K562 (cell line): ENCODE results near the gene POLL. TPM values are rescaled to one million over a fixed set of nuclear protein-coding genes. Genes with fewer than 3 reads are reported as not detected.

Experiments
- ATAC-seq: fragments of 200-7000 bp; cut with Tn5 transposase; 3 replicates; pipeline ENCODE4 v1.9.1; 2020; ENCODE audit warnings: moderate library complexity
- BruUV-seq: library from RNA; stranded (reverse); fragments of 400-500 nt; replicated peaks from 2 replicates; lab custom pipeline; 2021; lab: Mats Ljungman, UMichigan
- CTCF ChIA-PET: fragments of 300-600 bp; formaldehyde crosslinking; extraction: SDS; loops from one replicate; lab custom pipeline; 2021; ENCODE audit warnings: low intra/inter-chr PET ratio; lab: Yijun Ruan, JAX
- POLR2A ChIA-PET: fragments of 300-600, 350-650 bp; sonication (Branson Sonifier 250); formaldehyde crosslinking; extraction: SDS; loops from one replicate; lab custom pipeline; 2021; ENCODE audit warnings: antibody characterized with exemption, inconsistent platforms; lab: Yijun Ruan, JAX
- DNase-seq, 4 experiments: peaks; one replicate each; pipeline versions ENCODE4 v3.0.0 to v3.0.0-alpha.2; 2011 to 2018; ENCODE audit warnings: low spot score in 3 of 4, mixed read lengths in 3 of 4; ENCODE audit errors: extremely low read depth in 1 of 4
- FAIRE-seq: peaks from 2 replicates; lab custom pipeline; 2011; peaks lifted over from hg19 to GRCh38; lab: Jason Lieb, UNC
- H2AFZ ChIP-seq: 2 replicates; pipeline ENCODE4 v1.6.0; 2011; ENCODE audit warnings: low read depth, low read length, control low read depth, inconsistent platforms
- H3K27ac ChIP-seq: fragments of 200-600 bp; 3 replicates; pipeline ENCODE4 v1.8.0; 2011; ENCODE audit warnings: low read depth, mild to moderate bottlenecking, control low read depth, inconsistent platforms, low read length, moderate library complexity, mixed read lengths; ENCODE audit errors: extremely low read depth
- H3K27me3 ChIP-seq, 2 experiments: fragments of 300-600 bp in 1 of 2; 2 replicates in 1 of 2; 3 replicates in 1 of 2; pipeline versions ENCODE4 v1.6.0 to v1.8.0; 2011; ENCODE audit warnings: inconsistent platforms in 2 of 2, low read length in 2 of 2, mild to moderate bottlenecking in 1 of 2, mixed read lengths in 1 of 2, moderate library complexity in 1 of 2; ENCODE audit not compliant: control insufficient read depth in 2 of 2, insufficient read depth in 2 of 2
- H3K36me3 ChIP-seq: fragments of 300-600 bp; 3 replicates; pipeline ENCODE4 v1.8.0; 2011; ENCODE audit warnings: mild to moderate bottlenecking, low read length, inconsistent platforms; ENCODE audit not compliant: control insufficient read depth, insufficient read depth
- H3K4me1 ChIP-seq, 2 experiments: fragments of 200-600 bp in 1 of 2; replicated peaks in 1 of 2; 2 replicates in 1 of 2; 3 replicates in 1 of 2; pipeline versions ENCODE4 v1.5.1 to v1.8.0; 2011; ENCODE audit warnings: inconsistent platforms in 2 of 2, low read length in 2 of 2, mild to moderate bottlenecking in 1 of 2, mixed read lengths in 1 of 2, moderate library complexity in 1 of 2; ENCODE audit not compliant: control insufficient read depth in 2 of 2, insufficient read depth in 2 of 2
- H3K4me2 ChIP-seq: 2 replicates; pipeline ENCODE4 v1.6.1; 2011; ENCODE audit warnings: low read length, control low read depth, inconsistent platforms, mixed read lengths; ENCODE audit not compliant: insufficient read depth
- H3K4me3 ChIP-seq: fragments of 200-600 bp; sonication (generic), shearing (Covaris generic); 2 replicates; pipeline ENCODE4 v1.5.1; 2016; ENCODE audit warnings: control low read depth, inconsistent platforms
- H3K79me2 ChIP-seq: fragments of 200-600 bp; 3 replicates; pipeline ENCODE4 v1.8.0; 2011; ENCODE audit warnings: low read length, inconsistent platforms; ENCODE audit not compliant: control insufficient read depth, insufficient read depth
- H3K9ac ChIP-seq, 2 experiments: 2 replicates each; pipeline versions ENCODE4 v1.6.0 to v1.6.1; 2011; ENCODE audit warnings: low read depth in 2 of 2, low read length in 2 of 2, control low read depth in 1 of 2, inconsistent platforms in 1 of 2, mild to moderate bottlenecking in 1 of 2, mixed read lengths in 1 of 2; ENCODE audit not compliant: insufficient read depth in 1 of 2
- H3K9me1 ChIP-seq: one replicate; pipeline ENCODE4 v1.6.0; 2011; ENCODE audit warnings: inconsistent platforms, mild to moderate bottlenecking, low read length, moderate library complexity; ENCODE audit not compliant: control insufficient read depth, insufficient read depth
- H3K9me3 ChIP-seq: replicated peaks from 2 replicates; pipeline ENCODE4 v1.5.1; 2011; ENCODE audit warnings: low read depth, low read length, inconsistent platforms; ENCODE audit not compliant: control insufficient read depth, insufficient read depth
- H4K20me1 ChIP-seq: replicated peaks from 2 replicates; pipeline ENCODE4 v1.6.1; 2011; ENCODE audit warnings: low read length, inconsistent platforms, mixed read lengths; ENCODE audit not compliant: control insufficient read depth, insufficient read depth
- BDP1 ChIP-seq: IDR thresholded peaks from 3 replicates; pipeline ENCODE4 v1.6.1; 2011; ENCODE audit not compliant: insufficient read length, insufficient read depth
- PCBP1 ChIP-seq: fragments of 200-400 bp; formaldehyde crosslinking; IDR thresholded peaks from 2 replicates; pipeline ENCODE4 v1.6.1; 2018; ENCODE audit warnings: mild to moderate bottlenecking, low read depth, low read length; ENCODE audit not compliant: poor library complexity, severe bottlenecking
- PTBP1 ChIP-seq: fragments of 200-400 bp; formaldehyde crosslinking; IDR thresholded peaks from 2 replicates; pipeline ENCODE4 v1.6.1; 2017; ENCODE audit warnings: low read depth, low read length
- ZNF140 ChIP-seq: fragments of 250-450 bp; sonication (Bioruptor Pico); IDR thresholded peaks from 2 replicates; pipeline ENCODE4 v1.8.0; 2021; ENCODE audit warnings: moderate library complexity, mild to moderate bottlenecking, inconsistent platforms
- ZNF41 ChIP-seq: fragments of 250-450 bp; sonication (Bioruptor Pico); conservative IDR thresholded peaks from 2 replicates; pipeline ENCODE4 v1.4.0; 2020; ENCODE audit warnings: mild to moderate bottlenecking
- ZNF77 ChIP-seq: fragments of 250-450 bp; sonication (Bioruptor Pico); IDR thresholded peaks from 2 replicates; pipeline ENCODE4 v1.5.0; 2020
- WGBS: fragments of 100-300 bp; shearing (Covaris generic); methylation state at CpG from one replicate; pipeline ENCODE4 v1.1.6; 2016; ENCODE audit warnings: low coverage, mixed read lengths; ENCODE audit not compliant: insufficient coverage; ENCODE audit errors: missing lambda C conversion rate; 5-methylcytosine and 5-hydroxymethylcytosine counted together
- in situ Hi-C: fragments of 300-500 bp; cut with MboI; formaldehyde crosslinking; loops from 4 replicates; pipeline ENCODE4 v1.15.0; 2018; ENCODE audit warnings: inconsistent platforms, mixed read lengths
- intact Hi-C: fragments of 100-400 bp; cut with micrococcal nuclease; formaldehyde crosslinking; loops from 2 replicates; pipeline ENCODE4 v1.14.2; 2022
- polyA plus RNA-seq, 8 experiments: library from polyadenylated mRNA; depleted of rRNA in 4 of 8; stranded (reverse) in 5 of 8; unstranded in 3 of 8; fragments of >200 nt; fragmentation: Nextera tagmentation in 2 of 8; fragmentation: Illumina TruSeq in 1 of 8; extraction: Ambion mirVana in 2 of 8; extraction: Trizol in 1 of 8; gene quantifications; 2 replicates each; pipeline versions ENCODE4 v1.2.1 to v1.2.3, GENCODE V29; 2011 to 2014; ENCODE audit warnings: inconsistent platforms in 1 of 8, missing spikeins in 1 of 8
- total RNA-seq, 7 experiments: library from RNA; depleted of rRNA in 6 of 7; stranded (reverse); fragments of >200 nt in 6 of 7; fragmentation: Illumina TruSeq in 2 of 7; extraction: Trizol in 2 of 7; gene quantifications; 2 replicates each; pipeline versions ENCODE4 v1.2.1 to v1.2.3, GENCODE V29; 2011 to 2021; ENCODE audit warnings: low replicate concordance in 1 of 7
- TF ChIP-seq, protein P1 (sequence below): fragments of 450-650 bp; IDR thresholded peaks from 2 replicates; pipeline ENCODE4 v1.7.0; 2016; ENCODE audit warnings: borderline replicate concordance
- TF ChIP-seq, protein P2 (sequence below): fragments of 450-650 bp; formaldehyde crosslinking; IDR thresholded peaks from 2 replicates; pipeline ENCODE4 v1.4.0; 2022; ENCODE audit warnings: mild to moderate bottlenecking, moderate library complexity

POLL gene
- total and polyA plus RNA-seq, 9 of the 15 experiments (the other 6 are each of a cell fraction or from before 2014, with no cell fraction given) = 1.2 to 18.7 (median 10.9) TPM

DNA sequence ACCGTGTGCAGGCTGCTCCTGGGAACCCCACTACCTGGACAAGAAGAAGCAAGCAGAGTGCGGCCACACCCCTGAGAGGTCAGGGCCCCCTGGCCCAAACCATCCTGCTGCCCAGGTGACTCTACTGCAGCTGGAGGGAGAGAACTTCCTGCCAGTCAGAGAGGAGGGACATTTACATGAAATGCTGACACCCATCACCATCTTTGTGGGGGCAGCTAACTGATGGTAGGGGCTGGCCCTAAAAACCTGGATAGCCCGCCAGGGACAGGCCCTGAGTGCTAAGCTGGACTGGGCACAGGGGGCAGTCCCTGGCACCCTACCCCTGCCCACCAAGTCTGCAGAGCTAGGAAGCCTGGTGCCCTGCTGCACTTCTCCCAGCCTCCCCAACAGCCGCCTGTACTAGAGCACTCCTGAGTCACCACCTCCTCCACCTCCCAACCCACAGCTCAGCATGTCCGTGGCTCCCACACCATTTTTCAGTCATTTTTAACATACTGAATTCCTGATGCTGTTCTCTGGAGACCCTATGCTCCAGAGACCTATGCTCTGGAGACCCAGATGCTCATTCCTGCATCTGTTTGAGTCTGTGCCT lies 27.6 kb upstream of the POLL start:
- no peaks in the 10 kb centered on the region for H3K9me1 ChIP-seq
- 40% methylated on average over 5 of the region's 5 CpGs for WGBS
- CTCF ChIA-PET = interaction anchor here (0.7 kb wide), 1 partner anchor 166 kb away, joined by 3 read pairs; no protein-coding TSS in a partner anchor
- H3K79me2 ChIP-seq = no peaks in the 10 kb centered on the region
- no peaks in the 10 kb centered on the region; a peak in 2 of 5 replicates for H3K4me1 ChIP-seq
- in situ Hi-C loops (no loop called here), intact Hi-C loops (no loop called here)
- H3K9me3 ChIP-seq = no peaks in the 10 kb centered on the region
- POLR2A ChIA-PET = interaction anchor here (0.7 kb wide), 1 partner anchor 15 kb away, joined by 3 read pairs; no protein-coding TSS in a partner anchor
- no peaks in the 10 kb centered on the region for H3K27me3 ChIP-seq
- no peak overlapping the region for H3K9ac ChIP-seq
- FAIRE-seq = no peak
- no peak for TF ChIP-seq ZNF41 (CRISPR knock-in tag)
- TF ChIP-seq, protein P1, sequence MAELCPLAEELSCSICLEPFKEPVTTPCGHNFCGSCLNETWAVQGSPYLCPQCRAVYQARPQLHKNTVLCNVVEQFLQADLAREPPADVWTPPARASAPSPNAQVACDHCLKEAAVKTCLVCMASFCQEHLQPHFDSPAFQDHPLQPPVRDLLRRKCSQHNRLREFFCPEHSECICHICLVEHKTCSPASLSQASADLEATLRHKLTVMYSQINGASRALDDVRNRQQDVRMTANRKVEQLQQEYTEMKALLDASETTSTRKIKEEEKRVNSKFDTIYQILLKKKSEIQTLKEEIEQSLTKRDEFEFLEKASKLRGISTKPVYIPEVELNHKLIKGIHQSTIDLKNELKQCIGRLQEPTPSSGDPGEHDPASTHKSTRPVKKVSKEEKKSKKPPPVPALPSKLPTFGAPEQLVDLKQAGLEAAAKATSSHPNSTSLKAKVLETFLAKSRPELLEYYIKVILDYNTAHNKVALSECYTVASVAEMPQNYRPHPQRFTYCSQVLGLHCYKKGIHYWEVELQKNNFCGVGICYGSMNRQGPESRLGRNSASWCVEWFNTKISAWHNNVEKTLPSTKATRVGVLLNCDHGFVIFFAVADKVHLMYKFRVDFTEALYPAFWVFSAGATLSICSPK = no peak
- TF ChIP-seq, protein P2, sequence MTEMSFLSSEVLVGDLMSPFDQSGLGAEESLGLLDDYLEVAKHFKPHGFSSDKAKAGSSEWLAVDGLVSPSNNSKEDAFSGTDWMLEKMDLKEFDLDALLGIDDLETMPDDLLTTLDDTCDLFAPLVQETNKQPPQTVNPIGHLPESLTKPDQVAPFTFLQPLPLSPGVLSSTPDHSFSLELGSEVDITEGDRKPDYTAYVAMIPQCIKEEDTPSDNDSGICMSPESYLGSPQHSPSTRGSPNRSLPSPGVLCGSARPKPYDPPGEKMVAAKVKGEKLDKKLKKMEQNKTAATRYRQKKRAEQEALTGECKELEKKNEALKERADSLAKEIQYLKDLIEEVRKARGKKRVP (CRISPR knock-in tag) = no peak
- TF ChIP-seq ZNF77 (CRISPR knock-in tag) = no peak
- TF ChIP-seq PTBP1 = no peak
- TF ChIP-seq ZNF140 (CRISPR knock-in tag) = no peak
- TF ChIP-seq PCBP1 = no peak
- no peak for TF ChIP-seq BDP1
- H3K4me3 ChIP-seq = no peak overlapping the region
- no peaks in the 10 kb centered on the region for H4K20me1 ChIP-seq
- H3K27ac ChIP-seq = no peak overlapping the region
- no peak for DNase-seq
- no peak overlapping the region for H2AFZ ChIP-seq
- ATAC-seq = no peak
- BruUV-seq = no TSS peak
- H3K4me2 ChIP-seq = no peak overlapping the region
- no peaks in the 10 kb centered on the region for H3K36me3 ChIP-seq
